Keratinocyte (primary cell): Measurements from ENCODE around the gene ZNF649. TPM values are rescaled to one million over a fixed set of nuclear protein-coding genes. Genes with fewer than 3 reads are reported as not detected.
A peak's percentile ranks its signal among the peaks of the same experiment; 100 is the strongest.

ENCODE experiments used
- DNase-seq: peaks from one replicate; pipeline ENCODE4 v3.0.0-alpha.2; 2011; ENCODE audit warnings: low read depth, missing footprints, low spot score
- FAIRE-seq: peaks from 2 replicates; lab custom pipeline; 2011; peaks lifted over from hg19 to GRCh38; lab: Jason Lieb, UNC
- H2AFZ ChIP-seq: 2 replicates; pipeline ENCODE4 v1.6.0; 2012; ENCODE audit warnings: low read length, control low read depth, inconsistent platforms; ENCODE audit not compliant: control insufficient read depth
- H3K27ac ChIP-seq: 2 replicates; pipeline ENCODE4 v1.5.1; 2011; ENCODE audit warnings: low read length; ENCODE audit not compliant: control insufficient read depth, insufficient read depth
- H3K27me3 ChIP-seq: 3 replicates; pipeline ENCODE4 v1.6.0; 2011; ENCODE audit warnings: low read length; ENCODE audit not compliant: control insufficient read depth, insufficient read depth; ENCODE audit errors: extremely low read depth
- H3K36me3 ChIP-seq, 2 experiments: 2 replicates in 1 of 2; 3 replicates in 1 of 2; pipeline ENCODE4 v1.5.1; 2011; ENCODE audit warnings: low read length in 2 of 2, mild to moderate bottlenecking in 1 of 2; ENCODE audit not compliant: control insufficient read depth in 2 of 2, insufficient read depth in 2 of 2; ENCODE audit errors: extremely low read depth in 1 of 2
- H3K4me1 ChIP-seq: 3 replicates; pipeline ENCODE4 v1.5.1; 2011; ENCODE audit warnings: low read length; ENCODE audit not compliant: control insufficient read depth, insufficient read depth; ENCODE audit errors: extremely low read depth
- H3K4me2 ChIP-seq: 3 replicates; pipeline ENCODE4 v1.6.0; 2011; ENCODE audit warnings: low read depth, low read length; ENCODE audit not compliant: control insufficient read depth, insufficient read depth; ENCODE audit errors: extremely low read depth
- H3K4me3 ChIP-seq, 3 experiments: fragments of 200-600 bp in 1 of 3; sonication (generic) in 1 of 3; 2 replicates in 2 of 3; 3 replicates in 1 of 3; pipeline ENCODE4 v1.5.1; 2011 to 2016; ENCODE audit warnings: low read length in 3 of 3, mild to moderate bottlenecking in 3 of 3, control low read depth in 2 of 3, inconsistent platforms in 1 of 3, low read depth in 1 of 3, mixed read lengths in 1 of 3, mixed run types in 1 of 3, moderate library complexity in 1 of 3; ENCODE audit not compliant: control insufficient read depth in 2 of 3, insufficient read depth in 2 of 3; ENCODE audit errors: extremely low read depth in 1 of 3
- H3K79me2 ChIP-seq: 2 replicates; pipeline ENCODE4 v1.6.0; 2012; ENCODE audit warnings: low read length; ENCODE audit not compliant: control insufficient read depth, insufficient read depth
- H3K9ac ChIP-seq: 3 replicates; pipeline ENCODE4 v1.6.0; 2011; ENCODE audit warnings: low read length; ENCODE audit not compliant: control insufficient read depth, insufficient read depth; ENCODE audit errors: extremely low read depth
- H3K9me1 ChIP-seq: 3 replicates; pipeline ENCODE4 v1.6.0; 2011; ENCODE audit warnings: low read length; ENCODE audit not compliant: control insufficient read depth, insufficient read depth; ENCODE audit errors: extremely low read depth
- H3K9me3 ChIP-seq: 2 replicates; pipeline ENCODE4 v1.5.1; 2012; ENCODE audit warnings: low read depth, low read length; ENCODE audit not compliant: control insufficient read depth
- H4K20me1 ChIP-seq: 3 replicates; pipeline ENCODE4 v1.6.0; 2011; ENCODE audit warnings: low read length; ENCODE audit not compliant: control insufficient read depth, insufficient read depth; ENCODE audit errors: extremely low read depth
- CTCF ChIP-seq, 3 experiments: IDR thresholded peaks in 1 of 3; conservative IDR thresholded peaks in 1 of 3; optimal IDR thresholded peaks in 1 of 3; 2 replicates in 2 of 3; 3 replicates in 1 of 3; pipeline versions ENCODE3 to v1.5.1; 2011; ENCODE audit warnings: low read length in 3 of 3, mild to moderate bottlenecking in 3 of 3, moderate library complexity in 2 of 3, control low read depth in 1 of 3, inconsistent platforms in 1 of 3; ENCODE audit not compliant: insufficient read depth in 2 of 3; ENCODE audit errors: extremely low read depth in 1 of 3
- EZH2 ChIP-seq: IDR thresholded peaks from one replicate; pipeline ENCODE4 v1.6.1; 2012; ENCODE audit warnings: inconsistent platforms, mild to moderate bottlenecking, low read length, moderate library complexity
- dilution Hi-C: fragments of 300-500 bp; cut with MboI; formaldehyde crosslinking; loops from one replicate; pipeline ENCODE4 v1.7.0; 2020; ENCODE audit warnings: low sequenced_read_pairs; ENCODE audit not compliant: extremely low pct_ligation_motif_present
- polyA minus RNA-seq, 3 experiments: library from RNA; depleted of rRNA, polyadenylated mRNA; stranded (reverse); fragments of >200 nt; gene quantifications; 1 replicate in 1 of 3; 2 replicates in 1 of 3; 3 replicates in 1 of 3; pipeline ENCODE4 v1.2.3, GENCODE V29; 2011
- polyA plus RNA-seq, 5 experiments: library from polyadenylated mRNA; depleted of rRNA in 3 of 5; stranded (reverse) in 3 of 5; stranded (forward) in 1 of 5; unstranded in 1 of 5; fragments of >200 nt; gene quantifications; 1 replicate in 1 of 5; 2 replicates in 3 of 5; 3 replicates in 1 of 5; pipeline versions ENCODE4 v1.2.1 to v1.2.3, GENCODE V29; 2011 to 2012; ENCODE audit warnings: missing spikeins in 2 of 5, low read depth in 1 of 5, low replicate concordance in 1 of 5

ZNF649 gene
- polyA plus RNA-seq: 5.4 to 6.5 TPM (median 6.0 TPM) in 3 replicates
- 9.4 TPM for polyA plus RNA-seq (2011; ENCODE audit: low read depth)
- polyA plus RNA-seq (2011; cell fraction: cytosol; rRNA removed): 3.2 and 6.5 TPM in 2 replicates
- polyA plus RNA-seq (2011; cell fraction: nucleus; rRNA removed): 7.0 and 8.7 TPM in 2 replicates
- 5.1 and 6.8 TPM in 2 replicates for polyA plus RNA-seq (2012; ENCODE audit: low replicate concordance)
- 2.3 to 10.7 TPM (median 10.7 TPM) in 3 replicates for polyA minus RNA-seq
- 6.1 TPM for polyA minus RNA-seq (2011; cell fraction: cytosol; rRNA and poly(A)+ RNA removed)
- 6.1 and 10.2 TPM in 2 replicates for polyA minus RNA-seq (2011; cell fraction: nucleus; rRNA and poly(A)+ RNA removed)

GRCh38 chr19:51904331-51905165 is at the start of gene ZNF649:
ZNF649 (minus strand) TSS chr19:51905017; CDS start chr19:51900107, 4,910 bp downstream.
- peak within 1 kb of the TSS; percentile 88 for H3K27ac ChIP-seq
- no peaks in the 10 kb centered on the region for H3K4me1 ChIP-seq
- no peaks in the 10 kb centered on the region for H3K9me1 ChIP-seq
- DNase-seq (peak; percentile 62), FAIRE-seq (peak; percentile 36)
- H3K9me3 ChIP-seq: peaks cover 14% of the 10 kb centered on the region
- H4K20me1 ChIP-seq: no peaks in the 10 kb centered on the region
- dilution Hi-C loops: no loop called here
- peaks cover 42% of the 10 kb centered on the region for H3K79me2 ChIP-seq
- TF ChIP-seq EZH2 (no peak), CTCF (optimal IDR thresholded peaks at IDR 0.05 in 1 of 3, IDR thresholded peaks at IDR 0.05 in 1 of 3, conservative IDR thresholded peaks at IDR 0.05 in 1 of 3; ENCODE audit: extremely low read depth in 1 of 3, insufficient read depth in 2 of 3, low read length in 3 of 3) (peak in 1 of 3 experiments; percentile 65)
- H3K36me3 ChIP-seq: peaks cover 1 to 14% of the 10 kb centered on the region in 2 experiments
- peak within 1 kb of the TSS; percentile 98 for H2AFZ ChIP-seq
- H3K4me2 ChIP-seq: peak within 1 kb of the TSS; percentile 93
- H3K4me3 ChIP-seq: peak within 1 kb of the TSS; percentile 84 to 97 (median 97)
- H3K9ac ChIP-seq: peak within 1 kb of the TSS; percentile 95
- no peaks in the 10 kb centered on the region for H3K27me3 ChIP-seq

GRCh38 chr19:51948975-51949374 is 44.2 kb upstream of the ZNF649 start:
- no peak for FAIRE-seq
- TF ChIP-seq CTCF (optimal IDR thresholded peaks at IDR 0.05 in 1 of 3, IDR thresholded peaks at IDR 0.05 in 1 of 3, conservative IDR thresholded peaks at IDR 0.05 in 1 of 3; ENCODE audit: extremely low read depth in 1 of 3, insufficient read depth in 2 of 3, low read length in 3 of 3): no peak
- TF ChIP-seq EZH2: no peak
- H3K27ac ChIP-seq: no peak overlapping the region
- no peak overlapping the region for H3K4me3 ChIP-seq
- dilution Hi-C loops: no loop called here
- H4K20me1 ChIP-seq: no peaks in the 10 kb centered on the region
- H3K36me3 ChIP-seq: peaks cover 4 to 12% of the 10 kb centered on the region in 2 experiments
- H3K4me2 ChIP-seq: no peak overlapping the region
- H3K9ac ChIP-seq: no peak overlapping the region
- no peaks in the 10 kb centered on the region for H3K27me3 ChIP-seq
- no peaks in the 10 kb centered on the region for H3K79me2 ChIP-seq
- no peaks in the 10 kb centered on the region for H3K9me1 ChIP-seq
- peaks cover 25% of the 10 kb centered on the region for H3K9me3 ChIP-seq
- H3K4me1 ChIP-seq: no peaks in the 10 kb centered on the region
- DNase-seq: no peak
- no peak overlapping the region for H2AFZ ChIP-seq
